22Rv1 (cell line): ENCODE results near the gene ZNF804A.

Experiments
- ZFX ChIP-seq: fragments of 450-650 bp; IDR thresholded peaks from 2 replicates; pipeline ENCODE4 v1.6.1; 2017; ENCODE audit warnings: antibody characterized with exemption, borderline replicate concordance
- TF ChIP-seq, protein P1 (sequence below): fragments of 450-650 bp; IDR thresholded peaks from 2 replicates; pipeline ENCODE4 v1.5.1; 2017; ENCODE audit warnings: mild to moderate bottlenecking

DNA sequence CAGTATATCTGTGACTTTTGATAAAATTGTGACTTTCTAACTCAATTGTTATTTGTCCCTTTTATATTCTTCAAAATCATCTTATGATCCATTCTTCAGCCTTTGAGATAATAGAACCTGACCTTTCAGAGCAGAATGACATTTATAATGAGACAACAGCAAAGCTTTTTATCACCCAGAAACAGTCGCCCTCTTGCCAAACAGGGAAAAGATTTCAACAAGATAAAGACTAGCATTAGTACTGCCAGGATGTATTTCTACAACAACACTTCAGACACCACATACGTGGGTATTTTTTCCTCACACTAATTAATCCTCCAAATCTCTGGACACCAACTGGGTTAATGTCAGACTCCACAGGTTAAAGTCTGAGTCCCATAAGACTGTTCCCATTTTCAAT lies 249.0 kb downstream of the ZNF804A start:
- TF ChIP-seq, protein P1, sequence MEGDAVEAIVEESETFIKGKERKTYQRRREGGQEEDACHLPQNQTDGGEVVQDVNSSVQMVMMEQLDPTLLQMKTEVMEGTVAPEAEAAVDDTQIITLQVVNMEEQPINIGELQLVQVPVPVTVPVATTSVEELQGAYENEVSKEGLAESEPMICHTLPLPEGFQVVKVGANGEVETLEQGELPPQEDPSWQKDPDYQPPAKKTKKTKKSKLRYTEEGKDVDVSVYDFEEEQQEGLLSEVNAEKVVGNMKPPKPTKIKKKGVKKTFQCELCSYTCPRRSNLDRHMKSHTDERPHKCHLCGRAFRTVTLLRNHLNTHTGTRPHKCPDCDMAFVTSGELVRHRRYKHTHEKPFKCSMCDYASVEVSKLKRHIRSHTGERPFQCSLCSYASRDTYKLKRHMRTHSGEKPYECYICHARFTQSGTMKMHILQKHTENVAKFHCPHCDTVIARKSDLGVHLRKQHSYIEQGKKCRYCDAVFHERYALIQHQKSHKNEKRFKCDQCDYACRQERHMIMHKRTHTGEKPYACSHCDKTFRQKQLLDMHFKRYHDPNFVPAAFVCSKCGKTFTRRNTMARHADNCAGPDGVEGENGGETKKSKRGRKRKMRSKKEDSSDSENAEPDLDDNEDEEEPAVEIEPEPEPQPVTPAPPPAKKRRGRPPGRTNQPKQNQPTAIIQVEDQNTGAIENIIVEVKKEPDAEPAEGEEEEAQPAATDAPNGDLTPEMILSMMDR: no peak
- no peak for TF ChIP-seq ZFX
